ENCODE results near the gene XCR1. TPM values are rescaled to one million over a fixed set of nuclear protein-coding genes. Genes with fewer than 3 reads are reported as not detected.
"Not testable (repeated sequence)": the region's sequence is repeated elsewhere in the genome, so short reads cannot be mapped to it uniquely, and the experiment has no call there.

The XCR1 gene
- total RNA-seq, 2 donors from 2014 or later = 0.04 to 0.05 TPM

DNA sequence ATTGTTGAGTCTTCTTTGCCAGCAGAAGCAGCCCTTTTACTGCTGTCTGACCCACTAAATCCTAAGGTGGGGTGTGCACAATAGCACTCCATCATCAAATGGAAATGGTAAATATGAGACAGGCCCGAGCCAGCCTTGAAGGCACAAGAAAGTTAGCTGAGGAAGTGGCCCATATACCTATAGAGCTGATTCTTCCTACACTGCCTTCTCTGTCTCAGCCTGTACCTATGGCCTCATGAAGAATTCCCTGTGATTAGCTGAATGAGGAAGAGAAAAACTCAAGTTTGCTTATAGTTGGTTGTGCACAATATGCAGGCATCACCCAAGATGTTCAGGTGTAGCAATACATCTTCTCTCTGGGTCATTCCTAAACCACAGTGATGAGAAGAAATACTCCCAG lies 31.7 kb upstream of the XCR1 start:
- Mint-ChIP-seq H3K36me3 (ENCODE audit: low read depth) (no peaks in the 10 kb centered on the region), H3K9me3 (no peaks in the 10 kb centered on the region), H3K4me3 (no peak overlapping the region), H3K27ac (no peak overlapping the region), H3K27me3 (peaks cover 4% of the 10 kb centered on the region), H3K4me1 (no peaks in the 10 kb centered on the region)
- ATAC-seq (replicated peaks) = no peak

DNA sequence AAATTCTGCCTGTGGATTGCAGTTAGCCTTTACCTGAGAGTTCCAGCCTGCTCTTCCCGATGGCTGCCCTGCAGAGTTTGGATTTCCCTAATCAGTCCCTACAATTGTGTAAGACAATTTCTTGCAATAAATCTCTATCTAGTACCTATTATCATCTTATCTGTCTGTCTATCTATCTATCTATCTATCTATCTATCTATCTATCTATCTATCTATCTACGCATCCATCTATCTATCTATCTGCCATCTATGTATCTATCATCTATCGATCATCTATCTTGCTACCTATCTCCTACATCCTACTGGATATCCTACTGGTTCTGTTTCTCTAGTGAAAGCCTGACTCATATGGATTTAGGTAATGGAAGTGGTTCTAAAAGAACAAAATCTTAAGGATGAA lies 30.4 kb upstream of the XCR1 start:
- no peaks in the 10 kb centered on the region for H3K36me3 Mint-ChIP-seq (ENCODE audit: low read depth)
- H3K27ac Mint-ChIP-seq = no peak overlapping the region
- no peaks in the 10 kb centered on the region for H3K9me3 Mint-ChIP-seq
- ATAC-seq (replicated peaks) = no peak
- H3K4me1 Mint-ChIP-seq = no peaks in the 10 kb centered on the region
- H3K4me3 Mint-ChIP-seq = no peak overlapping the region
- peaks cover 8% of the 10 kb centered on the region for H3K27me3 Mint-ChIP-seq

DNA sequence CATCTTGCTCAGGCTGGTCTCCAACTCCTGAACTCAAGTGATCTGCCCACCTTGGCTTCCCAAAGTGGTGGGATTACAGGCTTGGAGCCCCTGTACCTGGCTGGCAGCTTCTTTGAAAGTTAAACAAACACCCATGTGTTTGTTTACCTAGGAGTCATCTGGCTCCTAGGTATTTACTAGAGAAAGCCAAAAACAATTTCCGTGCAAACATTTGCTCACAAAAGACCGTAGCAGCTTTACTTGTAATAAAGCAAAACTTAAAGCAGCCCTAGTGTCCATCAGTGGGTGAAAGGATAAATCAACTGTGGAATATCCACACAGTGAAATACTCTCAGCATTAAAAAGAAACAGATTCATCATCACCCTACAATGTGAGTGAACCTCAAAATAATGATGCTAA lies 29.4 kb upstream of the XCR1 start:
- no peaks in the 10 kb centered on the region for H3K4me1 Mint-ChIP-seq
- peaks cover 8% of the 10 kb centered on the region for H3K27me3 Mint-ChIP-seq
- no peak for ATAC-seq (replicated peaks)
- H3K9me3 Mint-ChIP-seq = no peaks in the 10 kb centered on the region
- H3K27ac Mint-ChIP-seq = no peak overlapping the region
- no peak overlapping the region for H3K4me3 Mint-ChIP-seq
- no peaks in the 10 kb centered on the region for H3K36me3 Mint-ChIP-seq (ENCODE audit: low read depth)

DNA sequence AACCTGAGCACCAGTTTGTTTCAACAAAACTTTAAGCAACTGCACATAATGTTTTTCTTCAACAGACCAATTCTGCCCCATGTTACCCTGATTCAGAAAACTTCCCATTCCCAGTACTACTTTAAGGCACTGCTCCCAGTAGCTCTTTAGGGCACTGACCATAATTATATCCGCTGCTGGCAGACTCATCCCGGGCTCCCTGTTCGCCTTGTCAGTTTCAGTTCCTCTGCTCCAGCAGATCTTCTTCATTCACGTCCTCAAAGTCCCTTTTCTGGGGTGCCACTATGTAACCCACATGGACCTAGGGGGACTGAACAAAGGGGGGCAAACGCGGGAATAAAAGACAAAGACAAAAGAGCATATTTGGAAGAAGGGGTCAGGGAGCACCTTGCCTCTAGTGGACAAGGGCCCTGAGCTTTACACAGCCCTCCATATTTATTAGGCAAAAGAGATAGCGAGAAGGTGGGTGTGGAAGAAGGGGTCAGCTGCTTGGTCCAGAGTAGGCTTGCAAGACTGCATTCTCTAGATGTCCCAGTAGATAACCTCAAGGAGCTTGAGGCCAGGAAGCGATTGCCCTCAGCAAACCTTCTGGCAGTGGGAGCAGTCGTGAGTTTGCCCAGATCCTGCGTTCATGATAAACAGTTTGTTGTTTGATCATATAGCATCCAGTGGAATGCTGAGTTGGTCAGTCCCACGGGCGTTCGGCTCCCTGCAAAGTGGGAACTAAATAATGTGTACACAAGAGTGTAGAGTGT lies 26.7 kb upstream of the XCR1 start:
- H3K27ac Mint-ChIP-seq; H3K9me3 Mint-ChIP-seq; H3K4me3 Mint-ChIP-seq; H3K27me3 Mint-ChIP-seq; H3K4me1 Mint-ChIP-seq; ATAC-seq (replicated peaks); H3K36me3 Mint-ChIP-seq (ENCODE audit: low read depth): not testable (repeated sequence)

DNA sequence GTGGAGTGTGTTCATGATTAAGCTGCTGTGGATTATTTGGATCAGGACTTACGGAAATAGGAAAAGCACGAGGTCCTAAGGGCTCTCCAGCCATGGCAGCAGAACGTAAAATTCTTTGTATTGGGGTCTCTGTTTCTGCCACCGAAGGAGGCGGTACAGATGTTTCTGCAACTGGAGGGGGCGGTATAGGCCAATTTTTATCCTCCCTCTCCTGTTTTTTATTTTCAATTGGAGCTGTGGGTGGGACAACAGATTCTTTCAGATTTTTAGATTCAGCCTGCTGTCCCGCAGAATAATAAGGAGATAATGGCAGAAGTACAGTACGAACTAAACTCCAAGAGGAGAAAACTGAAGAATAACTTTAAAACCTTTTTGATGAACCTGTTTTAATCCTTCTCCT lies 26.0 kb upstream of the XCR1 start:
- H3K9me3 Mint-ChIP-seq; H3K27ac Mint-ChIP-seq; H3K4me3 Mint-ChIP-seq; ATAC-seq (replicated peaks); H3K36me3 Mint-ChIP-seq (ENCODE audit: low read depth); H3K4me1 Mint-ChIP-seq; H3K27me3 Mint-ChIP-seq: not testable (repeated sequence)

DNA sequence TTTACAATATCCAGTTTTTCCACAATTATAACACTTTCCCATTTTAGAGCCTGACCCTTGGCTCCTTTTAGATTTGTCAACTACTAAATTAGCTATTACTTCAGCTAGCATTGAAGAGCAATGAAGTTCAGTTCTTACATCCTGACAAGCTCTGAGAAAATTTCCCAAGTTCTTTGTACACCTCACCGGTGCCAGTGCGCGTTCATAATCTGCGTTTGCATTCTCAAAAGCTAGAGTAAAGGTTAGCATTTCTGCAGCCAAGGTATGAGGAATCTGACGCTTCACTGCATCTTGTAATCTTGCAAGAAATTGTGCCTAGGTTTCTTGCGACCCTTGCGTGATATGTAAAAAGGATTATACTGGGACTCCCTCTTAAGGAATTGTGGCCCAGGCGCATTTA lies 25.2 kb upstream of the XCR1 start:
- no peak for ATAC-seq (replicated peaks)
- no peak overlapping the region for H3K27ac Mint-ChIP-seq
- H3K9me3 Mint-ChIP-seq = no peaks in the 10 kb centered on the region
- H3K4me1 Mint-ChIP-seq = no peaks in the 10 kb centered on the region
- H3K36me3 Mint-ChIP-seq (ENCODE audit: low read depth) = no peaks in the 10 kb centered on the region
- peaks cover 4% of the 10 kb centered on the region for H3K27me3 Mint-ChIP-seq
- H3K4me3 Mint-ChIP-seq = no peak overlapping the region

DNA sequence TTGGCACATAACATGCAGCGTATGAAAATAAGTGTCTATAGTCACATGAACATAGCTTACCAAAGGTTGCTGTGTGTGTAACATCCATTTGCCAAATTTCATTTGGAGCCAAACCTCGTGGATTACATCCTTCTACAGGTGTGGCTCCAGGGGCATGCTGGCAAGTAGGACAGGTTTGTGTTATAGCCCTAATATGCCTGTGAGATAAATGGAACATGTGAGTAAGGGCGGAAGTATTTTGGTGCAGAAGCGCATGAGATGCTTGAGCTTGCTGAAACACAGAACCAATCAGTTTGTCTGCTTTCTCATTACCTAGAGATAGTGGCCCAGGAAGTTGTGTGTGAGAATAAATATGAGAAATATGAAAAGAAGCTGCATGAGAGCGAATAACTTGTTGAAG lies 21.8 kb upstream of the XCR1 start:
- peaks cover 5% of the 10 kb centered on the region for H3K9me3 Mint-ChIP-seq
- peaks cover 4% of the 10 kb centered on the region for H3K27me3 Mint-ChIP-seq
- peaks cover 11% of the 10 kb centered on the region for H3K4me1 Mint-ChIP-seq
- no peak for ATAC-seq (replicated peaks)
- no peak overlapping the region for H3K27ac Mint-ChIP-seq
- no peak overlapping the region for H3K4me3 Mint-ChIP-seq
- H3K36me3 Mint-ChIP-seq (ENCODE audit: low read depth) = no peaks in the 10 kb centered on the region

DNA sequence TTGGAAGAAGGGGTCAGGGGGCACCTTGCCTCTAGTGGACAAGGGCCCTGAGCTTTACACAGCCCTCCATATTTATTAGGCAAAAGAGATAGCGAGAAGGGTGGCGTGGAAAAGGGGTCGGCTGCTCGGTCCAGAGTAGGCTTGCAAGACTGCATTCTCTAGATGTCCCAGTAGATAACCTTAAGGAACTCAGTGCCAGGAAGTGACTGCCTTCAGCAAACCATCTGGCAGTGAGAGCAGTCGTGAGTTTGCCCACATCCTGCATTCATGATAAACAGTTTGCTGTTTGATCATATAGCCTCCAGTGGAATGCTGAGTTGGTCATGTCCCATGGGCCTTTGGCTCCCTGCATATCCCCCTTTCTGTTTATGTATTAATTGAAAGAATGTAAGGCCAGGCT lies 18.9 kb upstream of the XCR1 start:
- peak overlapping the region; percentile 42 for H3K4me3 Mint-ChIP-seq
- peak overlapping the region; percentile 40 for H3K27ac Mint-ChIP-seq
- peaks cover 11% of the 10 kb centered on the region for H3K4me1 Mint-ChIP-seq
- H3K27me3 Mint-ChIP-seq; H3K36me3 Mint-ChIP-seq (ENCODE audit: low read depth): not testable (repeated sequence)
- peak; percentile 66 for ATAC-seq (replicated peaks)
- H3K9me3 Mint-ChIP-seq = peaks cover 11% of the 10 kb centered on the region

DNA sequence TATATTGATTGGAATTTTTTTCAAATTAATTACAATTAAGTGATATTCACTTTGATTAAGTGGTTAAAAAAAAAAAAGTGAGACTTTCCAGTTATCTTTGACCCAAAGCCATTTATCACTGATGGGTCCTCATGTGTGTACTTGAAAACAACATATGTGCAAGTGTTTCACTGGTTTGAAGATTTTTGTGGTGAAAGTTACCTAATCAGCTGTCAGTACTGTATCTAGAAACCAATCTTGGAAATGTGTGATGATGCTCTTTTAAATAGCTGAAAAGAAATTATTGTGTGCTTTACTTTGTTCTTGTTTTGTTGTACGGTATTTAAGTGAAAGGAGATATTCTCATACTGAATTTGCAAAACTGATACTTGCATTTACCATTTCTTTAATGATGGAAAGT lies 11.6 kb upstream of the XCR1 start:
- Mint-ChIP-seq H3K9me3 (peaks cover 6% of the 10 kb centered on the region), H3K36me3 (ENCODE audit: low read depth) (no peaks in the 10 kb centered on the region), H3K4me3 (no peak overlapping the region)

DNA sequence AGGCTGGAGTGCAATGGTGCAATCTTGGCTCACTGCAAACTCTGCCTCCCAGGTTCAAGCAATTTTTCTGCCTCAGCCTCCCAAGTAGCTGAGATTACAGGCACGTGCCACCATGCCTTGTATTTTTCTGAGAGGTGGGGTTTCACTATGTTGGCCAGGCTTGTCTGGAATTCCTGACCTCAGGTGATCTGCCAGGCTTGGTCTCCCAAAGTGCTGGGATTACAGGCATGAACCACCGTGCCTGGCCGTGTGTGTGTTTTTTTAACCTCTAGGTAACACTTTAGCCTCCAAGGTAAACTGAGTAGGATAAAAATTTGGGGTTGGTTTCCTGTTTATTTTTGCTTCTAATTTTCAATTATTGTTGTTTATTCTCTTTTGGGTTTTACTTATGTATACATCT lies 10.8 kb upstream of the XCR1 start:
- not testable (repeated sequence) for H3K36me3 Mint-ChIP-seq (ENCODE audit: low read depth); H3K27ac Mint-ChIP-seq; H3K27me3 Mint-ChIP-seq; H3K4me1 Mint-ChIP-seq; H3K9me3 Mint-ChIP-seq; ATAC-seq (replicated peaks); H3K4me3 Mint-ChIP-seq

More for the DNA sequence above, 11.6 kb upstream of the XCR1 start:
- H3K4me1 Mint-ChIP-seq = no peaks in the 10 kb centered on the region
- no peak for ATAC-seq (replicated peaks)
- peaks cover 3% of the 10 kb centered on the region for H3K27me3 Mint-ChIP-seq
- H3K27ac Mint-ChIP-seq = no peak overlapping the region

DNA sequence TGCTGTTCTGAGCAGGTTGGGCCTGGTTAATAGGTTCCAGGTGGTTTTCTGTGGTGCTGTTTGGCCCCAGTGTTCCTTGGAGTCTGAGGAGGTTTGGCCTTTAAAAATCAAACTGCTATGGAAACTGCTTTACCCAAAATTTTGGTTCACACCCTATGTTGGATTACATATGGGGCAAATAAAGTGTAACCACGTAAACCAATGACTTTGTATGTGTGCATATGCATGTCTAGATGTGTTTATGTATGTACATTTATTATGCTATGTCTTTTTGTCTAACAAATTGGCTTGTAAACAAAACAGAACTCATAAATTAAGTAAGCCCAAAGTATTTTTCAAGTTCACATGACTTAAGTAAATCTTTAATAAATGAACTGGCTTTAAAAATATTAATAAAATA lies 8.9 kb upstream of the XCR1 start:
- Mint-ChIP-seq H3K27me3 (peaks cover 3% of the 10 kb centered on the region), H3K4me3 (no peak overlapping the region), H3K4me1 (no peaks in the 10 kb centered on the region), H3K27ac (no peak overlapping the region), H3K36me3 (ENCODE audit: low read depth) (no peaks in the 10 kb centered on the region), H3K9me3 (no peaks in the 10 kb centered on the region)
- no peak for ATAC-seq (replicated peaks)

DNA sequence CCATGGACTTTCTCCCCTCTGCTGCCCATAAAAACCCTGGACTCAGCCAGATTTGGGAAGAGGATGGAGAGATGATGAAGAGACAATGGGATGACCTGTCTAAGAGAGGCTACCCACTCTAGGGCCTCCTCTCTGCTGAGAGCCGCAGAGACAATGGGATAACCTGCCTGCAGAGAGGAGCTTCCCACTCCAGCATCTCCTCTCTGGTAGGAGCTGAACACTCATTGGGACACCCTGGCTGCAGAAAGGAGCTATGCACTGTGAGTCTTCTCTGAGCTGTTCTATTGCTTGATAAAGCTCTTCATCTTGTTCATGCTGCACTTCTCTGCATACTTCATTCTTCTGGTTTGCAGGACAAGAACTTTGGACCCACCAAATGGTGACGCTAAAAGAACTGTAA lies 4.5 kb upstream of the XCR1 start:
- Mint-ChIP-seq H3K4me3 (no peak overlapping the region), H3K27me3 (peaks cover 3% of the 10 kb centered on the region), H3K4me1 (no peaks in the 10 kb centered on the region), H3K9me3 (peaks cover 6% of the 10 kb centered on the region), H3K36me3 (ENCODE audit: low read depth) (no peaks in the 10 kb centered on the region), H3K27ac (no peak overlapping the region)
- ATAC-seq (replicated peaks) = no peak

DNA sequence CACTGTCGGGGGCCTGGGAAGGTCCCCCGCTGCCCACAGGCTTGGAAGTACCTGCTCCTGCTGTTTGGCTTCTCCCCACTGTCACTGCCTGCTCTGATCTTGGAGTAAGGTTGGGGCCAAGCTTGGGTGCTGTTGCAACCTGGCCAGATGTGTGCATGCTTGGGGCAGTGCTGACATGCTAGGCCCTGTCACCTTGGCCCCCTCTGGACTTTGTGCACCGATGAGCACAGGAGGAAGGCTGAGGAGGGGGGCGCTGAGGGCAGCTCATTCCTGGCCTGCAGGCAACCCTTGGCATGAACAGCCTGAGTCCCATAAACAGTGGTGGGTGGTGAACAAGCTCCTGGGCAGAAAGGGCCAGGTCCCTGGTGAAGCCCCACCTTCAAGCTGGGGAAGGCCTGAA lies 4.0 kb upstream of the XCR1 start:
- no peak overlapping the region for H3K27ac Mint-ChIP-seq
- no peak overlapping the region for H3K4me3 Mint-ChIP-seq
- H3K36me3 Mint-ChIP-seq (ENCODE audit: low read depth) = no peaks in the 10 kb centered on the region
- peaks cover 6% of the 10 kb centered on the region for H3K9me3 Mint-ChIP-seq
- no peaks in the 10 kb centered on the region for H3K4me1 Mint-ChIP-seq
- ATAC-seq (replicated peaks) = no peak
- H3K27me3 Mint-ChIP-seq = peaks cover 3% of the 10 kb centered on the region

DNA sequence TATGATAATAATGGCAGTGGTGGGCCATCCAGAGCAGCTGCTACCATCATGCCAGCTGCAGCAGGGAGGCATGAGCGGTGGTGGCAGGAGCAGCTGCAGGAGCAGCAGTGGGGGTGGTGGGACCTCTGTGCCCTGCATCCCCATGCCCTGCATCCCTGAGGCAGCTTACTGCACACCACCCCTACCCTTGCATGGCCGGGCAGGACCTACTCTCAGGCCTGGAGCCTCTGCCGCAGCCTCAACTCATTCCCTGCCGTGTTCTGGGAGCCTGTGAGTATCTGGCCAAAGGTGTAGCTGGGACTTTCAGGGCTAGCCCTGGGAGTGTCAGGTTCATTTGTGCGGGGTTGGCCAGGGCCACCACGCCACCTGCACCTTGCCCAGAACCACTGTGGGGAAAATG lies 3.3 kb upstream of the XCR1 start:
- Mint-ChIP-seq H3K4me1 (no peaks in the 10 kb centered on the region), H3K27me3 (peaks cover 3% of the 10 kb centered on the region), H3K27ac (no peak overlapping the region), H3K36me3 (ENCODE audit: low read depth) (no peaks in the 10 kb centered on the region), H3K9me3 (peaks cover 6% of the 10 kb centered on the region), H3K4me3 (no peak overlapping the region)
- ATAC-seq (replicated peaks) = no peak

DNA sequence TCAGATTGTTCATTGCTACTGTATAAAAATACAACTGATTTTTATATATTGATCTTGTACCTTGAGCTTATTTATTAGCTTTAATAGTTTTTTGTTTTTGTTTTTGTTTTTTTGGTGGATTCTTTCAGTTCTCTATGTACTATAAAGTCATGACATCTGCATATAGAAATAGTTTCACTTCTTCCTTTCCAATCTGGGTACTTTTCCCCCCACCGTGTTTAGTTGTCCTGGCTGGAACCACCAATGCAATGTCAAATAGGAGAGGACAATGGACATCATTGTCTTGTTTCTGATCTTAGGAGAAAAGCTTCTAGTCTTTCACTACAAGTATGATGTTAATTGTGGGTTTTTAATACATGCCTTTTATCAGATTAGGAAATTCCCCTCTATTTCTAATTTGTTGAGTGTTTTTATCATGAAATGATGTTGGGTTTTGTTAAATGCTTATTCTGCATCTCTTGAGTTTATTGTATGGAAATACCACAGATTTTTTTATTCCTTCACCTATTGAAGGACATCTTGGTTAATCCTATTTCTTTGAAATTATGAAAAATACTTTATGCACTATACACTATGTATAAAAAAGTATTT lies 2.8 kb upstream of the XCR1 start:
- no peaks in the 10 kb centered on the region for H3K36me3 Mint-ChIP-seq (ENCODE audit: low read depth)
- no peak overlapping the region for H3K4me3 Mint-ChIP-seq
- no peaks in the 10 kb centered on the region for H3K4me1 Mint-ChIP-seq
- peaks cover 6% of the 10 kb centered on the region for H3K9me3 Mint-ChIP-seq
- no peak overlapping the region for H3K27ac Mint-ChIP-seq
- H3K27me3 Mint-ChIP-seq = peaks cover under 1% of the 10 kb centered on the region
- ATAC-seq (replicated peaks) = no peak
